GM10847 (cell line): ENCODE results near the gene NHLRC1.

ENCODE experiments used
- POLR2A ChIP-seq: IDR thresholded peaks from 2 replicates; pipeline ENCODE4 v1.6.1; 2011; ENCODE audit not compliant: insufficient read length; ENCODE audit errors: extremely low read depth

The NHLRC1 gene

DNA sequence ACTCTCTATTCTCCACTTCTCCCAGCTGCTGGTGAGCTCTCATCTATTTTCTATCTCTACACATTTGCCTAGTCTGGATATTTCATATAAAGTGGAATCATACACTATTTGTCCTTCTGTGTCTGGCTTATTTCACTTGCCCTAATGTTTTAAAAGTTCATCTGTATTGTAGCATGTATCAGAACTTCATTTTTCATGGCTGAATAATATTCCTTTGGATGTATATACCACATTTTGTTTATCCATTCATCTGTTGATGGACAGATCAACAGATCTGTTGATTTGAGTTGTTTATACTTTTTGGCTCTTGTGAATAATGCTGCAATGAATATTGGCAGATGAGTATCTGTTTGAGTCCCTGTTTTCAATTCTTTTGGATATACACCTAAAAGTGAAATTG lies 49.6 kb downstream of the NHLRC1 start:
- TF ChIP-seq POLR2A, result no peak

DNA sequence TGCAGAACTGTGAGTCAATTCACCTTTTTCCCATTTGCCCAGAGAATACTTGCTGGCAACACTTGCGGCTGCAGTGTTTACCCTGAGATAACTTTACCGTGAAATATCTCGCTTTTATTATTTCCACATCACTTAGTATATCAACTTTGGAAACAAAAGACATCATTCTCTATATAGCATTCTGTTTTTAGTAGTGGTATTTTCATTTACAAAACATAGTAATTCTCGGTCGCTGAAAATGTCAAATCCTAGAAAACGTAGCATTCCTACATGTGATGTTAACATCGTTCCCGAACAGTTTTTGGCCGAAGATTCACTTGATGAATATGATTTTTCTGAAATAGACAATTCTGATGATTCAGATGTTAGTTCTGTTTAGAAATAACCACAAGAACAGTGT lies 52.0 kb downstream of the NHLRC1 start:
- TF ChIP-seq POLR2A, result no peak
